ENCODE measurements around the gene ACIN1.
A peak's percentile ranks its signal among the peaks of the same experiment; 100 is the strongest.

Gene ACIN1

GRCh38 chr14:23009939-23010726 is 84.8 kb downstream of the ACIN1 start, which contains the start of gene C14orf93:
C14orf93 (minus strand) TSS chr14:23010143; CDS start chr14:22999023, 11,120 bp downstream.
- peak; percentile 44 to 75 for DNase-seq

GRCh38 chr14:23009483-23009938 is 85.4 kb downstream of the ACIN1 start:
- peak in 1 of 2 experiments; percentile 18 for DNase-seq

DNA sequence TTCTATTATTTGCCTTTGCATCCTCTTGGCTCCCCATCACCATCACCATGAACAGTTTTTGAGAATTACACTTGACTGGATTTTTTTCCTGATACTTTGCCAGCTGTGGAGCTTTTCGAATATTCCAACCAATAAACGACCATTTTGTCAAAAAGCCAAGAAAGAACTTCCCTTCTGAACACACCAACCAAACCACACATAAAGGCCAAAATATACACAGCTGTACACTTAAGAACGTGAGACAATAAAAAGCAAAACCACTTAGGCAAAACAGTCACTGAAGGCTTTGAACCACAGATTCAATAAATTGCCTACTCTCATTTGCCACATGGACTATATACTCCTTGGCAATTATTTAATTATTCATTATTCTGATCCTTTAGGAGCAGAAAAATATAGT is 86.1 kb downstream of the ACIN1 start:
- DNase-seq, result peak in 1 of 2 experiments; percentile 9

Measured in NCI-H1930 (cell line).